ENCODE measurements around the gene LAT.

GRCh38 chr16:28983644-28984043 lies 1.2 kb upstream of the LAT start:
- TF ChIP-seq EZH2phosphoT487 (IDR thresholded peaks at IDR 0.05; ENCODE audit: insufficient read depth, low read depth) (no peak), EZH2 (IDR thresholded peaks at IDR 0.05; ENCODE audit: insufficient read depth, poor library complexity, severe bottlenecking) (no peak)
